ENCODE data around the gene KBTBD8. TPM values are rescaled to one million over a fixed set of nuclear protein-coding genes. Genes with fewer than 3 reads are reported as not detected.

KBTBD8 gene
- total RNA-seq, 4 donors from 2014 or later: 1.1 to 7.0 (median 3.7) TPM

DNA sequence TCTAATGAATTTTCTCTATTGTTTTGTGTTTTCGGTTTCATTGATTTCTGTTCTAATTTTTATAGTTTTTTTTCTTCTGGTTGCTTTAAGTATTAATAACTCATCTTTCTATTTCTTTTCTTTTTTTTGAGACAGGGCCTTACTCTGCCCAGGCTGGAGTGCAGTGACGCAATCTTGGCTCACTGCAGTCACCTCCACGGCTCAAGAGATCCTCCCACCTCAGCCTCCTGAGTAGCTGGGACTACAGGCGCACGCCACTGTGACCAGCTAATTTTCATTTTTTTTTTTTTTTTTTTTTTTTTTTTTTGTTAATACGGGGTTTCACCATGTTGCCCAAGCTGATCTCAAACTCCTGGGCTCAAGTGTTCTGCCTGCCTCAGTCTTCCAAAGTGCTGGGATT, 14.5 kb downstream of the KBTBD8 start:
- no peak for DNase-seq
- no peak for TF ChIP-seq POLR2A (IDR thresholded peaks at IDR 0.05)
- TF ChIP-seq, protein P1, sequence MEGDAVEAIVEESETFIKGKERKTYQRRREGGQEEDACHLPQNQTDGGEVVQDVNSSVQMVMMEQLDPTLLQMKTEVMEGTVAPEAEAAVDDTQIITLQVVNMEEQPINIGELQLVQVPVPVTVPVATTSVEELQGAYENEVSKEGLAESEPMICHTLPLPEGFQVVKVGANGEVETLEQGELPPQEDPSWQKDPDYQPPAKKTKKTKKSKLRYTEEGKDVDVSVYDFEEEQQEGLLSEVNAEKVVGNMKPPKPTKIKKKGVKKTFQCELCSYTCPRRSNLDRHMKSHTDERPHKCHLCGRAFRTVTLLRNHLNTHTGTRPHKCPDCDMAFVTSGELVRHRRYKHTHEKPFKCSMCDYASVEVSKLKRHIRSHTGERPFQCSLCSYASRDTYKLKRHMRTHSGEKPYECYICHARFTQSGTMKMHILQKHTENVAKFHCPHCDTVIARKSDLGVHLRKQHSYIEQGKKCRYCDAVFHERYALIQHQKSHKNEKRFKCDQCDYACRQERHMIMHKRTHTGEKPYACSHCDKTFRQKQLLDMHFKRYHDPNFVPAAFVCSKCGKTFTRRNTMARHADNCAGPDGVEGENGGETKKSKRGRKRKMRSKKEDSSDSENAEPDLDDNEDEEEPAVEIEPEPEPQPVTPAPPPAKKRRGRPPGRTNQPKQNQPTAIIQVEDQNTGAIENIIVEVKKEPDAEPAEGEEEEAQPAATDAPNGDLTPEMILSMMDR (IDR thresholded peaks at IDR 0.05): no peak
- Histone ChIP-seq H3K27me3 (no peaks in the 10 kb centered on the region), H3K27ac (no peak overlapping the region), H3K9me3 (no peaks in the 10 kb centered on the region), H3K4me3 (no peak overlapping the region), H3K4me1 (peaks cover 0 to 10% (median 0%) of the 10 kb centered on the region in 4 donors), H3K36me3 (no peaks in the 10 kb centered on the region)

DNA sequence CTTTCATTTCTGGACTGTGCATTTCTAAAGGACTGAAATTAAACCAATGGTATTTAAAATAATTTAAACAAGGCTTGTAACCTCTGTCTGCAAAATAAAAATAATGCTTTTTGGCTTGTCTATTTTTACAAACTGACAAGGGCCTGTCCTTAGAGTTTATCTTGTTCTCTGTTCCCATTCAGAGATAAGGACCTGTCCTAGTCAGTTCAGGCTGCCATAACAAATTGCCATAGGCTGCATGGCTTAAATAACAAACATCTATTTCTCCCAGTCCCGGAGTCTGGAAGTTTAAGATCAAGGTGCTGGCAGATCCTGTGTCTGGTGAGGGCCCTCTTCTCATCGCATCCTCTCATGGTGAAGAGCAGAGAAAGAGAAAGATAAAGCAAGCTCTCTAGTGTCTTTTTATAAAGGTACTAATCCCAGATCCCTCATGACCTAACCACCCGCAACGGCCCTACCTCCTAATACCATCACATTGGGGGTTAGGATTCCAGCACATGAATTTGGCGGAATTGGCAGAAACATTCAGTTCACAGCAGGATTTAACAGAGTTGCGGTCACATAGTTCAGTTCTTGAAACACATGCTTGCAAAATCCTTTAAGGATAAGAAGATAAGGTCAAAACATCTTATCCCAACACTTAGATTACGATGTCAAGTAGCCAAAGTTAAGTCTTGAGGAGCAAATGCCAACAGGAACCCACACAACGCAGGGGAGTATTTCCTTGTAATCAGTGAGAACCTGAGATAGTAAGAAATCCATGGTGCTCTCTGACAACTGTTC, 17.8 kb downstream of the KBTBD8 start:
- Histone ChIP-seq H3K27me3 (no peaks in the 10 kb centered on the region), H3K9me3 (no peaks in the 10 kb centered on the region), H3K36me3 (no peaks in the 10 kb centered on the region), H3K4me1 (peaks cover 0 to 17% (median 4%) of the 10 kb centered on the region in 4 donors), H3K27ac (peak overlapping the region in 1 of 4 donors; percentile 52), H3K4me3 (no peak overlapping the region)
- no peak for TF ChIP-seq POLR2A (IDR thresholded peaks at IDR 0.05)
- TF ChIP-seq, protein P1 (IDR thresholded peaks at IDR 0.05): no peak
- no peak for DNase-seq

DNA sequence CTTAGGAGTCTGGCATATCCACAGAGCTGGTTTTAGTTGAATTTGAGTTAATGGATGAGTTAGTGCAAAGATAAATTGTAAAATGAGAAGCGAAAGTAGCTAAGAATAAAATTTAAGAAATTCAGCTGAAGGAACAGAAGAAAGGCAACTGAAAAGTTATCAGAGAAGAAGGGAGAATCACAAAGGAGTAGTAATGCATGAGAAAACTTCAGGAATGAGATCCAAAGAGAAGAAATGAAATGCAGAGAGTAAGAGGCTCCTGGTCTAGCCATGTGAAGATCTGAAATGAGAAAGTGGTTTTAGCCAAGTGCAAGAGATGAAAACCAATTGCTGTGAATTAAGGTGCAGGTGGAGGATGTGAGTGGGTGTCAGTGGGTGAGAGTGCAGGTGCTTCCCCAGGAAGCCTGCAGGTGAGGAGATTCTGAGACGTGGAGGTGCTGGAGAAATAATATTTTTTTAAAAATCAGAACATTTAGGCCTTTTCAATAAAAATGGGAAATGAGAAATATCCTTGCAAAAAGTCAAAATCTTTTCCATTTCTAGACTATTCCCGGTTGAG, 18.5 kb downstream of the KBTBD8 start:
- Histone ChIP-seq H3K36me3 (no peaks in the 10 kb centered on the region), H3K9me3 (no peaks in the 10 kb centered on the region), H3K27ac (peak overlapping the region in 1 of 4 donors; percentile 52), H3K4me1 (peaks cover 0 to 17% (median 4%) of the 10 kb centered on the region in 4 donors), H3K4me3 (no peak overlapping the region), H3K27me3 (no peaks in the 10 kb centered on the region)
- peak in 2 of 3 donors; percentile 58 to 68 for DNase-seq
- TF ChIP-seq, protein P1 (IDR thresholded peaks at IDR 0.05): no peak
- TF ChIP-seq POLR2A (IDR thresholded peaks at IDR 0.05): no peak

DNA sequence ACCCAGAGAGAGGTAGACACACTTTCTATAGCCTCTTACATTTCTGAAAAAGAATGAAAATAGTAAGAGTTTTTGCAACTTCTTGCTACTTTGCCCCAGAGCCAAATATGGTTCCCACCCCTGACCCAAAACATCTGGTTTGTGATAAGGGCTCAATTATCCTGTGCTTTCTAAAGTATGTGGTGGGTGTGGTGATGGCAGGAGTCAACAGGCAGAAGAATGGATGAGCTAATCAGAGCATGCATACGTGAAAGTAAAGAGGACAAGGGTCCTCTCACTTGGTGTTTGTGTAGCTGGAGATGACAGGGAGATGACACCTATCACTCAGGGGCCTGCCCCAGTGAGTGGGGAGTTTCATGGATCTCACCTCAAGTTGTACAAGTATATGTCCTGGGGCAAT, 19.1 kb downstream of the KBTBD8 start:
- TF ChIP-seq POLR2A (IDR thresholded peaks at IDR 0.05): no peak
- TF ChIP-seq, protein P1 (IDR thresholded peaks at IDR 0.05): no peak
- H3K27me3 ChIP-seq: no peaks in the 10 kb centered on the region
- no peak for DNase-seq
- H3K4me1 ChIP-seq: peaks cover 0 to 17% (median 4%) of the 10 kb centered on the region in 4 donors
- H3K4me3 ChIP-seq: no peak overlapping the region
- peak overlapping the region in 1 of 4 donors; percentile 52 for H3K27ac ChIP-seq
- no peaks in the 10 kb centered on the region for H3K9me3 ChIP-seq
- no peaks in the 10 kb centered on the region for H3K36me3 ChIP-seq

DNA sequence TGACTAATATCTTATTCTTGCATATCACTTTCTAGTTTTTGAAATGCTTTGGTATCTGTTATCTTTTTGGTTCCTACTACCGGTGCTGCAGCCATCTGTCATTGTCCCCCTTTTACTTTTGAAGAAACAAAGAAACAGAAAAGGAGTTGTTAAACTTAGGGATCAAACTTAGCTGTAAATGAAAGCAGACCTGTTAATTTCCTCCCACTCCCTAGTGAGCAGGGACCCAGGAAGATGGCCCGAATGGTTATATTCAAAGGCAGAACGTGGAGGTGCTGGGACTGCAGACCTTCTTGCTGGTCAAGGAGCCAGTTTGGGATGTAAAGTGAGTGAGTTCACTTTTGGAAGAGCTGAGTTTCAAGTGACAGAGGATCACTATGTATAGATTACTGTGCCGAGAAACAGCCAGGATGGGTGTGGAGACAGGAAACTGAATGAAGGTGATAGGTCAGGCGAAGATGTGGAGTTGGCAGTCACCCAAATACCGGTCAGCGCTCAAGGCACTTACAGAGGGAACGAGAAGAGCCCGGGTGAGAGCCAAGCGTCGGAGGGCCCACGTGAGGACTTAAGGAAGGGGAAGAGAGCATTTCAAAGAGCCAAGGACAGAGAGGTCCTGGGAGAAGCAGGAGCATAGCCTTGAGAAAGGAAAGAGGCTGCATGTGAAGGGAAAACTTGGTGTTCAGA, 20.1 kb downstream of the KBTBD8 start:
- Histone ChIP-seq H3K27ac (peak overlapping the region in 1 of 4 donors; percentile 57), H3K36me3 (no peaks in the 10 kb centered on the region), H3K9me3 (no peaks in the 10 kb centered on the region), H3K4me3 (peak overlapping the region in 1 of 4 donors; percentile 4), H3K27me3 (no peaks in the 10 kb centered on the region), H3K4me1 (peaks cover 0 to 17% (median 4%) of the 10 kb centered on the region in 4 donors)
- DNase-seq: peak; percentile 40 to 76 (median 61)
- TF ChIP-seq POLR2A (IDR thresholded peaks at IDR 0.05): no peak
- TF ChIP-seq, protein P1 (IDR thresholded peaks at IDR 0.05): no peak

All from Peyer's patch (tissue), 4 donors.